ENCODE results near the gene TMEM271.

TMEM271 gene

GRCh38 chr4:532588-533317, 43.3 kb downstream of the TMEM271 start:
- no peak for DNase-seq (ENCODE audit: low read depth)

GRCh38 chr4:531721-532565, 44.2 kb downstream of the TMEM271 start:
- no peak for DNase-seq (ENCODE audit: low read depth)

GRCh38 chr4:531076-531475, 45.0 kb downstream of the TMEM271 start:
- DNase-seq (ENCODE audit: low read depth): no peak

GRCh38 chr4:530017-530781, 45.9 kb downstream of the TMEM271 start:
- no peak for DNase-seq (ENCODE audit: low read depth)

GRCh38 chr4:529563-529962, 46.5 kb downstream of the TMEM271 start:
- DNase-seq (ENCODE audit: low read depth): no peak

GRCh38 chr4:528835-529234, 47.3 kb downstream of the TMEM271 start:
- DNase-seq (ENCODE audit: low read depth): no peak

GRCh38 chr4:528296-528695, 47.8 kb downstream of the TMEM271 start:
- DNase-seq (ENCODE audit: low read depth): no peak

- DNase-seq (ENCODE audit: low read depth): no peak
Observed at GRCh38 chr4:526971-527460, 49.1 kb downstream of the TMEM271 start.

GRCh38 chr4:526189-526909, 49.7 kb downstream of the TMEM271 start:
- DNase-seq (ENCODE audit: low read depth): no peak

- DNase-seq (ENCODE audit: low read depth): no peak
Observed at GRCh38 chr4:525660-526059, 50.4 kb downstream of the TMEM271 start.

GRCh38 chr4:524196-524595, 51.9 kb downstream of the TMEM271 start:
- DNase-seq (ENCODE audit: low read depth): no peak
